Peyer's patch (tissue), 4 donors: ENCODE data around the gene RASD1.

Experiments
- CTCF ChIP-seq, 6 experiments: fragments of 450-650 bp in 4 of 6; fragments of 200-600 bp in 2 of 6; sonication (generic) in 1 of 6; IDR thresholded peaks; one replicate each; pipeline ENCODE4 v1.5.1; 2017 to 2019; ENCODE audit warnings: antibody characterized with exemption in 6 of 6, mild to moderate bottlenecking in 3 of 6, moderate library complexity in 1 of 6
- POLR2A ChIP-seq, 2 donors: fragments of 450-650 bp; IDR thresholded peaks; one replicate each; pipeline ENCODE4 v1.5.1; 2017; ENCODE audit warnings: antibody characterized with exemption in 2 of 2, mild to moderate bottlenecking in 2 of 2, moderate library complexity in 2 of 2

- no peak for TF ChIP-seq CTCF (IDR thresholded peaks at IDR 0.05)
- TF ChIP-seq POLR2A (IDR thresholded peaks at IDR 0.05): no peak
These were observed 1.7 kb downstream of the RASD1 start for GRCh38 chr17:17494499-17494869.
